Lower lobe of right lung (tissue), 2 donors: ENCODE measurements around the gene CALHM5. TPM values are rescaled to one million over a fixed set of nuclear protein-coding genes. Genes with fewer than 3 reads are reported as not detected.

ENCODE experiments used
- ATAC-seq, 2 donors: fragments of 200-7000 bp; cut with Tn5 transposase; one replicate each; pipeline ENCODE4 v1.9.1; 2020 to 2022; ENCODE audit warnings: mild to moderate bottlenecking in 2 of 2, moderate library complexity in 2 of 2
- DNase-seq: peaks from one replicate; pipeline ENCODE4 v3.0.0-alpha.2; 2020
- H3K27ac ChIP-seq: fragments of 200-600 bp; one replicate; pipeline ENCODE4 v1.8.0; 2022
- H3K27me3 ChIP-seq: fragments of 200-600 bp; one replicate; pipeline ENCODE4 v1.8.0; 2022; ENCODE audit warnings: low read depth
- H3K36me3 ChIP-seq: fragments of 200-600 bp; one replicate; pipeline ENCODE4 v1.8.0; 2022; ENCODE audit warnings: mild to moderate bottlenecking
- H3K4me1 ChIP-seq: fragments of 200-600 bp; one replicate; pipeline ENCODE4 v1.8.0; 2022
- H3K4me3 ChIP-seq: fragments of 200-600 bp; one replicate; pipeline ENCODE4 v1.8.0; 2022; ENCODE audit warnings: mild to moderate bottlenecking
- H3K9me3 ChIP-seq: fragments of 200-600 bp; one replicate; pipeline ENCODE4 v1.8.0; 2022
- CTCF ChIP-seq: fragments of 200-600 bp; IDR thresholded peaks from one replicate; pipeline ENCODE4 v1.8.0; 2022; ENCODE audit warnings: antibody characterized with exemption, mild to moderate bottlenecking
- intact Hi-C: fragments of 100-400 bp; cut with DNase I; formaldehyde crosslinking; loops from one replicate; pipeline ENCODE4 v1.11.0; 2022
- total RNA-seq: library from RNA; stranded (reverse); fragmentation: NEBNext Ultra II Directional; extraction: Animal tissue kit (Norgen Biotek cat#: 25700); gene quantifications from one replicate; pipeline ENCODE4 v1.2.1, GENCODE V29; 2021
- donor health status: DM: no; HTN: yes; CAD: no; lungs with severe emphysema.

CALHM5 gene
- total RNA-seq, 1 donor from 2014 or later, result 1.9 TPM

- Histone ChIP-seq H3K4me1 (peaks cover 23% of the 10 kb centered on the region), H3K27ac (no peak overlapping the region), H3K27me3 (peaks cover 8% of the 10 kb centered on the region), H3K36me3 (no peaks in the 10 kb centered on the region), H3K4me3 (no peak overlapping the region), H3K9me3 (no peaks in the 10 kb centered on the region)
- ATAC-seq (peak in 1 of 2 donors; percentile 22), DNase-seq (no peak)
- no peak for TF ChIP-seq CTCF
- intact Hi-C loops, result no loop called here
These were observed 43.9 kb upstream of the CALHM5 start for GRCh38 chr6:116467514-116467913.

GRCh38 chr6:116468293-116468692 is 43.1 kb upstream of the CALHM5 start:
- no peaks in the 10 kb centered on the region for H3K9me3 ChIP-seq
- intact Hi-C loops, result no loop called here
- no peaks in the 10 kb centered on the region for H3K36me3 ChIP-seq
- peaks cover under 1% of the 10 kb centered on the region for H3K27me3 ChIP-seq
- peaks cover 15% of the 10 kb centered on the region for H3K4me1 ChIP-seq
- TF ChIP-seq CTCF, result no peak
- peak in 1 of 2 donors; percentile 80 for ATAC-seq
- no peak overlapping the region for H3K4me3 ChIP-seq
- H3K27ac ChIP-seq, result no peak overlapping the region
- DNase-seq, result no peak

GRCh38 chr6:116471531-116471930 is 39.9 kb upstream of the CALHM5 start:
- H3K9me3 ChIP-seq, result no peaks in the 10 kb centered on the region
- no peak for ATAC-seq
- intact Hi-C loops, result no loop called here

GRCh38 chr6:116472706-116473105 is 38.7 kb upstream of the CALHM5 start:
- TF ChIP-seq CTCF, result no peak
- no peaks in the 10 kb centered on the region for H3K27me3 ChIP-seq
- peaks cover 8% of the 10 kb centered on the region for H3K4me1 ChIP-seq
- no peak overlapping the region for H3K4me3 ChIP-seq
- no peak for DNase-seq
- no peaks in the 10 kb centered on the region for H3K36me3 ChIP-seq
- no peak overlapping the region for H3K27ac ChIP-seq
- intact Hi-C loops, result no loop called here
- ATAC-seq, result no peak
- no peaks in the 10 kb centered on the region for H3K9me3 ChIP-seq

More at GRCh38 chr6:116471531-116471930, 39.9 kb upstream of the CALHM5 start:
- Histone ChIP-seq H3K27ac (no peak overlapping the region), H3K36me3 (no peaks in the 10 kb centered on the region), H3K4me3 (no peak overlapping the region), H3K27me3 (no peaks in the 10 kb centered on the region), H3K4me1 (peaks cover 13% of the 10 kb centered on the region)
- TF ChIP-seq CTCF, result no peak
- no peak for DNase-seq

- Histone ChIP-seq H3K4me1 (peaks cover 4% of the 10 kb centered on the region), H3K36me3 (no peaks in the 10 kb centered on the region), H3K27ac (no peak overlapping the region), H3K9me3 (no peaks in the 10 kb centered on the region), H3K27me3 (no peaks in the 10 kb centered on the region), H3K4me3 (no peak overlapping the region)
- no peak for DNase-seq
- no peak for ATAC-seq
- intact Hi-C loops, result no loop called here
- no peak for TF ChIP-seq CTCF
These were observed 36.3 kb upstream of the CALHM5 start for GRCh38 chr6:116475141-116475540.
